Ascending aorta (tissue), 2 donors: ENCODE data around the gene NEGR1. TPM values are rescaled to one million over a fixed set of nuclear protein-coding genes. Genes with fewer than 3 reads are reported as not detected.

Experiments used
- DNase-seq, 2 donors: peaks; one replicate each; pipeline ENCODE4 v3.0.0-alpha.2; 2019; ENCODE audit warnings: low spot score in 2 of 2
- H3K27ac ChIP-seq, 2 donors: fragments of 200-600 bp; sonication (generic); one replicate each; pipeline ENCODE4 v1.5.1; 2016 to 2017; ENCODE audit warnings: mild to moderate bottlenecking in 1 of 2
- H3K27me3 ChIP-seq: fragments of 200-600 bp; sonication (generic); one replicate; pipeline ENCODE4 v1.5.1; 2017
- H3K36me3 ChIP-seq, 2 donors: fragments of 200-600 bp; sonication (generic); one replicate each; pipeline ENCODE4 v1.5.1; 2016
- H3K4me1 ChIP-seq, 2 donors: fragments of 200-600 bp; sonication (generic); one replicate each; pipeline ENCODE4 v1.5.1; 2016 to 2017; ENCODE audit warnings: mild to moderate bottlenecking in 1 of 2
- H3K4me3 ChIP-seq, 2 donors: fragments of 200-600 bp; sonication (generic); one replicate each; pipeline ENCODE4 v1.5.1; 2016 to 2017; ENCODE audit warnings: mild to moderate bottlenecking in 1 of 2
- H3K9me3 ChIP-seq, 2 donors: fragments of 200-600 bp; sonication (generic); one replicate each; pipeline ENCODE4 v1.5.1; 2016
- intact Hi-C: fragments of 100-400 bp; cut with DNase I; formaldehyde crosslinking; loops from one replicate; pipeline ENCODE4 v1.15.1; 2023
- total RNA-seq: library from RNA; depleted of rRNA; stranded (reverse); fragments of >200 nt; gene quantifications from one replicate; pipeline ENCODE4 v1.1.0, GENCODE V29; 2016
- TF ChIP-seq, protein P1 (sequence below), 3 experiments: fragments of 200-600 bp in 2 of 3; fragments of 450-650 bp in 1 of 3; sonication (generic) in 2 of 3; IDR thresholded peaks; one replicate each; pipeline ENCODE4 v1.5.1; 2016 to 2019; ENCODE audit warnings: antibody characterized with exemption in 3 of 3, mild to moderate bottlenecking in 1 of 3, moderate library complexity in 1 of 3

NEGR1 gene
- total RNA-seq, 1 donor from 2014 or later: 42.8 TPM

DNA sequence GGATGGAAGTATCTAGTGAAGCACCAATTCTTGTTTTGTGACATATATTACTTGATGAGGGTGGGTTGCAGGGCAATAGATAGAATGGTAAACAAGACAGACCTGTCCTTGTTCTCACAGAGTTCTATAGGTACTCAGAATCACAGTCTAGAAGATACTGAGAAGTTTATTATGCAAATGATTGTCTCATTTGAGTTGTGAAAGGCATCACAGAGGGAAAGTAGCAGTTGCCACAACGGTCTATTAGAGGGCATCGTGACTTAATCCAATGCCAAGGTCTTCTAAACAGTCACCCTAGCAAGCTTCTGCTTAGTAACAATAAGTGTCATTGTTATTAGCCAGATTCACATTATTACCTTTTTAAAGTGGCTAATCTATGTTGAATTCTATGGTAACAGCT lies 626.7 kb downstream of the NEGR1 start:
- H3K9me3 ChIP-seq: no peaks in the 10 kb centered on the region
- H3K36me3 ChIP-seq: no peaks in the 10 kb centered on the region
- H3K4me3 ChIP-seq: no peak overlapping the region
- no peak for DNase-seq
- H3K27ac ChIP-seq: no peak overlapping the region
- no peaks in the 10 kb centered on the region for H3K27me3 ChIP-seq
- intact Hi-C loops: no loop called here
- TF ChIP-seq, protein P1, sequence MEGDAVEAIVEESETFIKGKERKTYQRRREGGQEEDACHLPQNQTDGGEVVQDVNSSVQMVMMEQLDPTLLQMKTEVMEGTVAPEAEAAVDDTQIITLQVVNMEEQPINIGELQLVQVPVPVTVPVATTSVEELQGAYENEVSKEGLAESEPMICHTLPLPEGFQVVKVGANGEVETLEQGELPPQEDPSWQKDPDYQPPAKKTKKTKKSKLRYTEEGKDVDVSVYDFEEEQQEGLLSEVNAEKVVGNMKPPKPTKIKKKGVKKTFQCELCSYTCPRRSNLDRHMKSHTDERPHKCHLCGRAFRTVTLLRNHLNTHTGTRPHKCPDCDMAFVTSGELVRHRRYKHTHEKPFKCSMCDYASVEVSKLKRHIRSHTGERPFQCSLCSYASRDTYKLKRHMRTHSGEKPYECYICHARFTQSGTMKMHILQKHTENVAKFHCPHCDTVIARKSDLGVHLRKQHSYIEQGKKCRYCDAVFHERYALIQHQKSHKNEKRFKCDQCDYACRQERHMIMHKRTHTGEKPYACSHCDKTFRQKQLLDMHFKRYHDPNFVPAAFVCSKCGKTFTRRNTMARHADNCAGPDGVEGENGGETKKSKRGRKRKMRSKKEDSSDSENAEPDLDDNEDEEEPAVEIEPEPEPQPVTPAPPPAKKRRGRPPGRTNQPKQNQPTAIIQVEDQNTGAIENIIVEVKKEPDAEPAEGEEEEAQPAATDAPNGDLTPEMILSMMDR (IDR thresholded peaks at IDR 0.05): no peak
- no peaks in the 10 kb centered on the region for H3K4me1 ChIP-seq

DNA sequence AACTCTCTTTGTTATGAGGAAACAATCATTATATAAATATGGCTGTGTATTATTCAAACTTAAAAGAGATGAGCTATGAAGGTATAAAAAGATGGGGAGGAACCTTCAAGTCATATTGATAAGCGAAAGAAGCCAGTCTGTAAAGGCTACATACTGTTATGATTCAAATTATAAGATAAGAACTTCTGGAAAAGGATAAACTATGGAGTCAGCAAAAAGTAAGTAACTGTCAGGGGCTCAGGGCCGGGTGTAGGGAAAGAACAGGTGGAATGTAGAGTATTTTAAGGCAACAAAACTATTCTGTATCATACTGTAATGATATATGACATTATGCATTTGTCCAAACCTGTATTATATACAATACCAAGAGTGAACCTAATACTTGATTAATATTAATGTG lies 628.4 kb downstream of the NEGR1 start:
- TF ChIP-seq, protein P1 (IDR thresholded peaks at IDR 0.05): no peak
- H3K27me3 ChIP-seq: no peaks in the 10 kb centered on the region
- intact Hi-C loops: no loop called here

DNA sequence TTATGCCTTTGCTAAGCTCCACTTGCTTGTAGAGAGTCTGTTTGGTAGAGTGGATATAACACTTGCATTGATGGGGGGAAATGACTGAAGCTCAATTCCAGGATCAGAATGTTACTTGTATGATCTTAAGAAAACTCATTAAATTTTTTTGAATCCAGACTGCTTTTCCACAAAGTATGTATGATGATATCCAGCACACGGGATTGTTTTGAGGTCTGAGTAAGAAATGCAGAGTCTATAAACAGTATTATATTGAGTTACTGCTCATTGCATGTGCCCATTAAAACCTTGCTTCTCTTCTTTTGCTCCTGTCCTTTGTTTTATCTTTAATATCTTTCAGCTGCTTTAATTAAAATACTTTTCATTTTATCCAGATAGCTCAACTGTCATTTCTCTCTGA lies 631.1 kb downstream of the NEGR1 start:
- TF ChIP-seq, protein P1 (IDR thresholded peaks at IDR 0.05): no peak
- Histone ChIP-seq H3K4me3 (no peak overlapping the region), H3K36me3 (no peaks in the 10 kb centered on the region), H3K9me3 (no peaks in the 10 kb centered on the region), H3K27ac (no peak overlapping the region), H3K4me1 (no peaks in the 10 kb centered on the region), H3K27me3 (no peaks in the 10 kb centered on the region)
- no peak for DNase-seq
- intact Hi-C loops: no loop called here

More for the DNA sequence above, 628.4 kb downstream of the NEGR1 start:
- Histone ChIP-seq H3K4me1 (no peaks in the 10 kb centered on the region), H3K4me3 (no peak overlapping the region), H3K27ac (no peak overlapping the region), H3K36me3 (no peaks in the 10 kb centered on the region), H3K9me3 (no peaks in the 10 kb centered on the region)
- no peak for DNase-seq

DNA sequence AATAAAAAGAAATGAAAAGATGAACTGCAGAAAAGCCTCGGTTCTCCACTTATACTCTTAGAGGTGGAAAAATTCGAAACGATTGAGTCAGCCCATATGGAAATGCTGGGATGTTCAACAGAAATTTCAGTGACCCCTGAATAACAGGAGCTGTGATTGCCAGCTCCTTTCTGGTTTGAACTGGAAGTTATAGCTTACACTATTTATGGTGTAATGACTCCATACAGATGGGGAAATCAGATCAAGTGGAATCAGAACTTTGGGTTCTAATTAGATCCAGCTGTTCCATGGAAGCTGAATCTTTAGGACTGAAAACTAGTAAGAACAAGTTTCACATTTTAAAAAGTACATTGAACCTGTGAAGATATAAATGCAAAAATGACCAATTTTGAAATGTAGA lies 632.2 kb downstream of the NEGR1 start:
- intact Hi-C loops: no loop called here
- no peaks in the 10 kb centered on the region for H3K9me3 ChIP-seq
- no peaks in the 10 kb centered on the region for H3K27me3 ChIP-seq
- TF ChIP-seq, protein P1 (IDR thresholded peaks at IDR 0.05): no peak
- no peaks in the 10 kb centered on the region for H3K36me3 ChIP-seq
- H3K4me1 ChIP-seq: no peaks in the 10 kb centered on the region
- no peak overlapping the region for H3K4me3 ChIP-seq
- DNase-seq: no peak
- no peak overlapping the region for H3K27ac ChIP-seq

DNA sequence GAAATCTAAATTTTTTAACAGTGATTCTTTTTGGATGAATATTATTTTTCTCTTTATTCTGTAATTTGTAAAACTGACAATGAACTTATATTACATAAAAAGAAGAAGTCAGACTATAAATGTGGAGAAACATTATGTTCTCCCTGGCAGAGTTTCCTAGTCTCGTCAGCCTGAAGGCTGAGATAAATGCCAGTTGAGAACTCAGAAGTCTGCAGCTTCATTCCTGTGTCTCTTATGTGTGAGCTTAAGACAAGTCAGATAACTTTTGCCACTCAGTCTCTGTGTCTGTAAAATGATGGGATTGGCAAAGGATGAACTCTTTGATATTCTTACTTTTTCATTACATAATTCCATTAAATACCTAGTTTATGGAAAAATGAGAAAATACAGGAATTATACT lies 632.7 kb downstream of the NEGR1 start:
- intact Hi-C loops: no loop called here
- TF ChIP-seq, protein P1 (IDR thresholded peaks at IDR 0.05): no peak
- H3K9me3 ChIP-seq: no peaks in the 10 kb centered on the region
- no peaks in the 10 kb centered on the region for H3K4me1 ChIP-seq
- DNase-seq: no peak
- no peaks in the 10 kb centered on the region for H3K27me3 ChIP-seq
- H3K36me3 ChIP-seq: no peaks in the 10 kb centered on the region
- no peak overlapping the region for H3K4me3 ChIP-seq
- H3K27ac ChIP-seq: no peak overlapping the region
